ENCODE data around the gene CTNNA2.

The CTNNA2 gene

GRCh38 chr2:79855264-79856006 is 342.6 kb downstream of the CTNNA2 start:
- DNase-seq (ENCODE audit: low read depth, low spot score) = no peak

- no peak for DNase-seq (ENCODE audit: low read depth, low spot score)
These were observed 345.0 kb downstream of the CTNNA2 start for GRCh38 chr2:79857888-79858287.

GRCh38 chr2:79860228-79861058 is 347.6 kb downstream of the CTNNA2 start:
- no peak for DNase-seq (ENCODE audit: low read depth, low spot score)

- no peak for DNase-seq (ENCODE audit: low read depth, low spot score)
These were observed 348.2 kb downstream of the CTNNA2 start for GRCh38 chr2:79861059-79861374.

- DNase-seq (ENCODE audit: low read depth, low spot score) = no peak
These were observed 349.9 kb downstream of the CTNNA2 start for GRCh38 chr2:79862756-79863155.

- DNase-seq (ENCODE audit: low read depth, low spot score) = no peak
These were observed 359.8 kb downstream of the CTNNA2 start for GRCh38 chr2:79872656-79873055.

GRCh38 chr2:79874015-79874414 is 361.2 kb downstream of the CTNNA2 start:
- DNase-seq (ENCODE audit: low read depth, low spot score) = no peak

GRCh38 chr2:79876430-79876829 is 363.6 kb downstream of the CTNNA2 start:
- DNase-seq (ENCODE audit: low read depth, low spot score) = no peak

GRCh38 chr2:79882548-79882947 is 369.7 kb downstream of the CTNNA2 start:
- DNase-seq (ENCODE audit: low read depth, low spot score) = no peak

- no peak for DNase-seq (ENCODE audit: low read depth, low spot score)
These were observed 375.0 kb downstream of the CTNNA2 start for GRCh38 chr2:79887747-79888374.

GRCh38 chr2:79892123-79892522 is 379.3 kb downstream of the CTNNA2 start:
- no peak for DNase-seq (ENCODE audit: low read depth, low spot score)

- DNase-seq (ENCODE audit: low read depth, low spot score) = no peak
These were observed 386.3 kb downstream of the CTNNA2 start for GRCh38 chr2:79899196-79899595.

- DNase-seq (ENCODE audit: low read depth, low spot score) = no peak
These were observed 388.3 kb downstream of the CTNNA2 start for GRCh38 chr2:79901161-79901560.

GRCh38 chr2:79903222-79904000 is 390.6 kb downstream of the CTNNA2 start:
- no peak for DNase-seq (ENCODE audit: low read depth, low spot score)

- no peak for DNase-seq (ENCODE audit: low read depth, low spot score)
These were observed 393.5 kb downstream of the CTNNA2 start for GRCh38 chr2:79906139-79906890.

- DNase-seq (ENCODE audit: low read depth, low spot score) = no peak
These were observed 396.7 kb downstream of the CTNNA2 start for GRCh38 chr2:79909521-79909920.

- DNase-seq (ENCODE audit: low read depth, low spot score) = no peak
These were observed 397.8 kb downstream of the CTNNA2 start for GRCh38 chr2:79910643-79911042.

- no peak for DNase-seq (ENCODE audit: low read depth, low spot score)
These were observed 402.6 kb downstream of the CTNNA2 start for GRCh38 chr2:79915455-79915854.

GRCh38 chr2:79916285-79916684 is 403.4 kb downstream of the CTNNA2 start:
- no peak for DNase-seq (ENCODE audit: low read depth, low spot score)

- no peak for DNase-seq (ENCODE audit: low read depth, low spot score)
These were observed 407.7 kb downstream of the CTNNA2 start for GRCh38 chr2:79920512-79921076.

- no peak for DNase-seq (ENCODE audit: low read depth, low spot score)
These were observed 416.8 kb downstream of the CTNNA2 start for GRCh38 chr2:79929624-79930023.
